HEK293 (cell line): Measurements from ENCODE around the gene TRIM29.

Experiments
- ZNF146 ChIP-seq: fragments of 450-650 bp; formaldehyde crosslinking; IDR thresholded peaks from 2 replicates; pipeline ENCODE4 v1.5.1; 2016; ENCODE audit warnings: missing biosample characterization, missing genetic modification characterization
- ZNF157 ChIP-seq: fragments of 450-650 bp; formaldehyde crosslinking; IDR thresholded peaks from 2 replicates; pipeline ENCODE4 v1.5.1; 2016; ENCODE audit warnings: missing biosample characterization, missing genetic modification characterization
- ZNF211 ChIP-seq: fragments of 450-650 bp; formaldehyde crosslinking; IDR thresholded peaks from 2 replicates; pipeline ENCODE4 v1.5.1; 2016; ENCODE audit warnings: low read depth, missing biosample characterization, missing genetic modification characterization
- ZNF23 ChIP-seq: fragments of 450-650 bp; formaldehyde crosslinking; IDR thresholded peaks from 2 replicates; pipeline ENCODE4 v1.5.1; 2016; ENCODE audit warnings: missing biosample characterization, missing genetic modification characterization, borderline replicate concordance
- ZNF398 ChIP-seq: fragments of 450-650 bp; formaldehyde crosslinking; IDR thresholded peaks from 2 replicates; pipeline ENCODE4 v1.5.1; 2017; ENCODE audit warnings: missing biosample characterization, missing genetic modification characterization
- ZNF426 ChIP-seq: fragments of 450-650 bp; formaldehyde crosslinking; IDR thresholded peaks from 2 replicates; pipeline ENCODE4 v1.5.1; 2017; ENCODE audit warnings: missing biosample characterization, missing genetic modification characterization, mild to moderate bottlenecking, inconsistent platforms, moderate library complexity
- ZNF621 ChIP-seq: fragments of 450-650 bp; formaldehyde crosslinking; IDR thresholded peaks from 2 replicates; pipeline ENCODE4 v1.5.1; 2017; ENCODE audit warnings: missing biosample characterization, missing genetic modification characterization
- ZNF76 ChIP-seq: fragments of 450-650 bp; formaldehyde crosslinking; IDR thresholded peaks from 2 replicates; pipeline ENCODE4; 2016; ENCODE audit warnings: low read depth, missing biosample characterization, missing genetic modification characterization, borderline replicate concordance
- ZNF777 ChIP-seq: fragments of 450-650 bp; formaldehyde crosslinking; IDR thresholded peaks from 2 replicates; pipeline ENCODE4 v1.5.1; 2017; ENCODE audit warnings: missing biosample characterization, missing genetic modification characterization, borderline replicate concordance
- ZNF792 ChIP-seq: fragments of 450-650 bp; formaldehyde crosslinking; IDR thresholded peaks from 2 replicates; pipeline ENCODE4 v1.5.1; 2016; ENCODE audit warnings: missing biosample characterization, missing genetic modification characterization
- TF ChIP-seq, protein P1 (sequence below): fragments of 450-650 bp; formaldehyde crosslinking; IDR thresholded peaks from 2 replicates; pipeline ENCODE4 v1.5.1; 2016; ENCODE audit warnings: missing biosample characterization, missing genetic modification characterization

DNA sequence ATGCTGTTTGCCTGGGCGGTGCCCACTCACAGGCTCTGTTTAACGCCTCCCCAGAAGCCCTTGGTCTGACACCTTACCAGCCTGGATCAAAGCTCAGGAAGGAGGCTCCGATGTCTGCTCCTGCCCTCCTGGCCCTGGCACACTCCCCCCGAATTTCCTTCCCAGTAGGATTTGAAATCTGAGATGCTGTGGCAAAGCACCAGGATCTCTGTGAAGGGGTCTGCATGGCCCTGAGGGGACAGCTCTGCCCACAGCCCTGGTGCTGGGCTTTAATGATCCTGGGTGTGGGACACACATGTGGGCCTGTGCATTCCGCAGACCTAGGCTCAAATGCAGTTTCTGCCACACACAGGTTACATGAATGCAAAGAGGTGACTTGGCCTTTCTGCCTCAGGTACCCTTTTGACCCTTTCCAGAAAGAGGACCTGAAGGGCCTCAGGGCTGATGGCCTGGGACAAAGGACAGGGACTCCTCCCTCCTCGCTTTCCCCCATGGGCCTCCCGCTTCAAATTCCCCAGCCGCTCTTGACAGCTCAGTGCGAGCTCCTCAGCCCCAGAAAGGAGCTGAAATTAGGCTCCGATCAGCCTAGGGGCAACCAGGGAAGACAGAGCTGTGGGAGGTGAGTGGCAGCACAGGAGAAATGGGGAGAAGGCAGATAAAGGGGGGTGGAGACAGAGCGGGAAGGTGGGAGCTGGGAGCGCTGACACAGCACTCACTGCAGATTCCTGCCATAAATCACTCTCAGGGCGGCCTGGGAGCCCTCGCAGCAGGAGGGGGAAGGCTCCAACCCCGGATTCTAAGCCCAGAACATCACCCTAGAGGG is 41.3 kb downstream of the TRIM29 start:
- TF ChIP-seq ZNF426 (tag by site-specific recombination) (no peak), ZNF398 (peak; percentile 57), ZNF76 (tag by site-specific recombination) (peak; percentile 59; the same call in 1 of the 2 replicates), ZNF23 (tag by site-specific recombination) (no peak), ZNF157 (tag by site-specific recombination) (no peak), ZNF621 (tag by site-specific recombination) (no peak), ZNF146 (tag by site-specific recombination) (no peak), ZNF211 (no peak), ZNF792 (no peak), ZNF777 (tag by site-specific recombination) (no peak)
- TF ChIP-seq, protein P1, sequence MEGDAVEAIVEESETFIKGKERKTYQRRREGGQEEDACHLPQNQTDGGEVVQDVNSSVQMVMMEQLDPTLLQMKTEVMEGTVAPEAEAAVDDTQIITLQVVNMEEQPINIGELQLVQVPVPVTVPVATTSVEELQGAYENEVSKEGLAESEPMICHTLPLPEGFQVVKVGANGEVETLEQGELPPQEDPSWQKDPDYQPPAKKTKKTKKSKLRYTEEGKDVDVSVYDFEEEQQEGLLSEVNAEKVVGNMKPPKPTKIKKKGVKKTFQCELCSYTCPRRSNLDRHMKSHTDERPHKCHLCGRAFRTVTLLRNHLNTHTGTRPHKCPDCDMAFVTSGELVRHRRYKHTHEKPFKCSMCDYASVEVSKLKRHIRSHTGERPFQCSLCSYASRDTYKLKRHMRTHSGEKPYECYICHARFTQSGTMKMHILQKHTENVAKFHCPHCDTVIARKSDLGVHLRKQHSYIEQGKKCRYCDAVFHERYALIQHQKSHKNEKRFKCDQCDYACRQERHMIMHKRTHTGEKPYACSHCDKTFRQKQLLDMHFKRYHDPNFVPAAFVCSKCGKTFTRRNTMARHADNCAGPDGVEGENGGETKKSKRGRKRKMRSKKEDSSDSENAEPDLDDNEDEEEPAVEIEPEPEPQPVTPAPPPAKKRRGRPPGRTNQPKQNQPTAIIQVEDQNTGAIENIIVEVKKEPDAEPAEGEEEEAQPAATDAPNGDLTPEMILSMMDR: no peak
